ENCODE measurements around the gene GABRG3.

- TF ChIP-seq TBP (optimal IDR thresholded peaks at IDR 0.05; ENCODE audit: low read depth, low read length) (no peak), CTCF (IDR thresholded peaks at IDR 0.05 in 2 of 3, conservative IDR thresholded peaks at IDR 0.05 in 1 of 3; ENCODE audit: insufficient read depth in 2 of 3, low read depth in 1 of 3, low read length in 3 of 3) (no peak; a peak in 1 of 6 replicates), NCOA1 (IDR thresholded peaks at IDR 0.05; ENCODE audit: low read depth) (no peak)
- TF ChIP-seq, protein P1, sequence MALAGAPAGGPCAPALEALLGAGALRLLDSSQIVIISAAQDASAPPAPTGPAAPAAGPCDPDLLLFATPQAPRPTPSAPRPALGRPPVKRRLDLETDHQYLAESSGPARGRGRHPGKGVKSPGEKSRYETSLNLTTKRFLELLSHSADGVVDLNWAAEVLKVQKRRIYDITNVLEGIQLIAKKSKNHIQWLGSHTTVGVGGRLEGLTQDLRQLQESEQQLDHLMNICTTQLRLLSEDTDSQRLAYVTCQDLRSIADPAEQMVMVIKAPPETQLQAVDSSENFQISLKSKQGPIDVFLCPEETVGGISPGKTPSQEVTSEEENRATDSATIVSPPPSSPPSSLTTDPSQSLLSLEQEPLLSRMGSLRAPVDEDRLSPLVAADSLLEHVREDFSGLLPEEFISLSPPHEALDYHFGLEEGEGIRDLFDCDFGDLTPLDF (CRISPR knock-in tag; IDR thresholded peaks at IDR 0.05), result no peak
Observed at GRCh38 chr15:27057904-27058645, 87.1 kb downstream of the GABRG3 start.

All from K562 (cell line).